ENCODE data around the gene PRPF40A.
A peak's percentile ranks its signal among the peaks of the same experiment; 100 is the strongest.
"Not testable (repeated sequence)": the region's sequence is repeated elsewhere in the genome, so short reads cannot be mapped to it uniquely, and the experiment has no call there.

Gene PRPF40A

DNA sequence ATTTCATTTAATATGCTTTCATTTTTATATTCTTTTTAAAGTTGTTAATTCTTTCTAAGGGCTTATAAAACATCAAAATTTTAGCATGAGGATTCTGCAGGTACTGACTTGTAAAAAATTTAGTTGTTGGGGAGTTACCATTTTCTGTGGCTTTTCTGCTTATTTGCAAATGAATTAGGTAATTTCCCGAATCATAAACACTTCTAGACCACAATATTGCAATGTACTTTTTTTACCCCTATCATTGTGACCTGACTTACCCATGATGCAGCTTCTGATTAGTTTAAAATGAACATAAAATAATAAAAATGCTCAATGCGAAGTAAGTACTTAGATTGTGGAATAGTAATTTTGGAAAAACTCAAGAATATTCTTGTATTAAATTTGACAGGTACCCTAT, 12.6 kb upstream of the PRPF40A start:
- TF ChIP-seq, protein P1, sequence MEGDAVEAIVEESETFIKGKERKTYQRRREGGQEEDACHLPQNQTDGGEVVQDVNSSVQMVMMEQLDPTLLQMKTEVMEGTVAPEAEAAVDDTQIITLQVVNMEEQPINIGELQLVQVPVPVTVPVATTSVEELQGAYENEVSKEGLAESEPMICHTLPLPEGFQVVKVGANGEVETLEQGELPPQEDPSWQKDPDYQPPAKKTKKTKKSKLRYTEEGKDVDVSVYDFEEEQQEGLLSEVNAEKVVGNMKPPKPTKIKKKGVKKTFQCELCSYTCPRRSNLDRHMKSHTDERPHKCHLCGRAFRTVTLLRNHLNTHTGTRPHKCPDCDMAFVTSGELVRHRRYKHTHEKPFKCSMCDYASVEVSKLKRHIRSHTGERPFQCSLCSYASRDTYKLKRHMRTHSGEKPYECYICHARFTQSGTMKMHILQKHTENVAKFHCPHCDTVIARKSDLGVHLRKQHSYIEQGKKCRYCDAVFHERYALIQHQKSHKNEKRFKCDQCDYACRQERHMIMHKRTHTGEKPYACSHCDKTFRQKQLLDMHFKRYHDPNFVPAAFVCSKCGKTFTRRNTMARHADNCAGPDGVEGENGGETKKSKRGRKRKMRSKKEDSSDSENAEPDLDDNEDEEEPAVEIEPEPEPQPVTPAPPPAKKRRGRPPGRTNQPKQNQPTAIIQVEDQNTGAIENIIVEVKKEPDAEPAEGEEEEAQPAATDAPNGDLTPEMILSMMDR (IDR thresholded peaks at IDR 0.05; ENCODE audit: extremely low read depth, insufficient read depth, missing control alignments), result no peak
- DNase-seq (ENCODE audit: low spot score), result peak; percentile 9
- in situ Hi-C loops (cut with MboI; ENCODE audit: low pct_unique_long_range_greater_than_20kb, low sequenced_read_pairs, unreplicated experiment), result no loop called here

DNA sequence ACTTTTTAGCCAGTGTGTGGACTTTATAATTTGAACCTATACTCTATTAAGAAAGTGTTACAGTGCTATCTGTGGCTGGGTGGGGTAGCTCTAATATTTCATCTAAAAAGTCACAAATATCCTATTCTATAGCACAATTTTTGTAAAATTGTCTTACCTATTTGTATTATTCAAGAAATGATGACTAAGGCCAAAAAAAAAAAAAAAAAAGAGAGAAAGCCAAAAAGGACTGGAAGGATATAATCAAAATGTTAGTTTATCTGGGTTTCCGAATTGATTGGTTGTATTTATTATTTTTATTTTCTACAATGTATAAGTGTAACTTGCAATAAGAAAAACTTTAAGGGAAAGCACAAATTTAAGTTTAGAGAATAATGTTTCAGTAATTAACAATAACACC, 6.7 kb upstream of the PRPF40A start:
- in situ Hi-C loops (cut with MboI; ENCODE audit: low pct_unique_long_range_greater_than_20kb, low sequenced_read_pairs, unreplicated experiment), result no loop called here
- TF ChIP-seq, protein P1 (IDR thresholded peaks at IDR 0.05; ENCODE audit: extremely low read depth, insufficient read depth, missing control alignments), result no peak
- no peak for DNase-seq (ENCODE audit: low spot score)

DNA sequence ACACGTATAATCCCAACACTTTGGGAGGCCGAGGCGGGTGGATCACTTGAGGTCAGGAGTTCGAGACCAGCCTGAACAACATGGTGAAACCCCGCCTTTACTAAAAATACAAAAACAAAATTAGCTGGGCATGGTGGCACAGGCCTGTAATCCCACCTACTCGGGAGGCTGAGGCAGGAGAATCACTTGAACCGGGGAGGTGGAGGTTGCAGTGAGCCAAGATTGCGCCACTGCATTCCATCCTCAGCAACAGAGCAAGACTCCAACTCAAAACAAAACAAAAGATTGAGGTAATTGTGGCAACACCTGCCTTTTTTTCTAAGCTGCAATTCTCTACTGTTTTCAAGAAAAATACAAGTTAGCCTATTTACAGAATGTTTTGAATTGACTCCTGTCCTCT, 5.4 kb upstream of the PRPF40A start:
- in situ Hi-C loops (cut with MboI; ENCODE audit: low pct_unique_long_range_greater_than_20kb, low sequenced_read_pairs, unreplicated experiment), result not testable (repeated sequence)

DNA sequence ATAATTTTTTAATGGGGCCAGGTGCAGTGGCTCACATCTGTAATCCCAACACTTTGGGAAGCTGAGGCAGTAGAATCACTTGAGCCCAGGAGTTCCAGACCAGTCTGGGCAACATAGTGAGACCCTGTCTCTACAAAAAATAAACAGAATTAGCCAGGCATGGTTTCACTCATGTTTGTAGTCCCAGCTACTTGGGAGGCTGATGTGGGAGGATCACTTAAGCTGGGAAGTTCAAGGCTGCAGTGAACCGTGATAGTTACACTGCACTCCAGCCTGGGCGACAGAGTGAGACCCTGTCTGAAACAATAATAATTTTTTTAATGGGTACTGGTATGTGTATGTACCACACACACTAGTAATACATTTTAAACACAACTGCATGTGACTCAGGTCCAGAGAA, 3.5 kb upstream of the PRPF40A start:
- TF ChIP-seq, protein P1 (IDR thresholded peaks at IDR 0.05; ENCODE audit: extremely low read depth, insufficient read depth, missing control alignments), result no peak
- in situ Hi-C loops (cut with MboI; ENCODE audit: low pct_unique_long_range_greater_than_20kb, low sequenced_read_pairs, unreplicated experiment), result no loop called here
- no peak for DNase-seq (ENCODE audit: low spot score)

More for the DNA sequence above, 5.4 kb upstream of the PRPF40A start:
- not testable (repeated sequence) for DNase-seq (ENCODE audit: low spot score)

DNA sequence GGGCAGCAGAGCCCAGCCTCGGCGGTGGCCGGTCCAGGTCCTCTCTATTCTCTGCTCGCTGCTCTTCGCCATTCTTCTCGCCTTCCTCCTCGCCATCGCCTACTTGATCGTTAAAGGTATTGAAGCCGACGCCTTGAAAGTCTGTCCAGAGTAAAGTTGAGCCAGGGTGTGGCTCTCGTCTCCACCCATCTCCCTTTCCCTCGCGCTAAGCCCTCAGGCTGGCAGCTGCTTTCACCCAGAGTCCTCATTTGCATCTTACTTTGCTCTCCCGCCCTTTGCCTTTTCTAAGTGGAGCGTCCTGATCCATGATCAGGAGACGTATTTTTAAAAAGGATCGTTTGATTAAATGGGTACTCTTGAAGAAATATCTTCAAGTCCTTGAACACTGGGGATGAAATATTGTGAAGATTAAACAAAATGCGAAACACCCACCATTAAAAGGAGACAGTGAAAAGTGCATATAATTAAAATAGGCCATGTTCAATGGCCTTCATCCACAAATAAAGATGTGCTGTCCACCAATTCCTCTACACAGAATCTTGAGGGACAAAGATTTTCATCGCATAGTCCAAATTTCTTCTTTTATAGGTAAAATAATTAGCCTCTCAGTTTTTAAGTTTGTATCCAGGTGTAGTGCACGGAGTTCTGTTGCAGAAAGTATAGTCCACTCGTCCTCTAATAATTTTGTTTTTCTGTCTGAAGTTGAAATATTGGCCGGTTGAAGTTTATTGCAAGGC, 1.8 kb upstream of the PRPF40A start:
- DNase-seq (ENCODE audit: low spot score), result peak; percentile 28
- in situ Hi-C loops (cut with MboI; ENCODE audit: low pct_unique_long_range_greater_than_20kb, low sequenced_read_pairs, unreplicated experiment), result no loop called here
- TF ChIP-seq, protein P1 (IDR thresholded peaks at IDR 0.05; ENCODE audit: extremely low read depth, insufficient read depth, missing control alignments), result no peak

DNA sequence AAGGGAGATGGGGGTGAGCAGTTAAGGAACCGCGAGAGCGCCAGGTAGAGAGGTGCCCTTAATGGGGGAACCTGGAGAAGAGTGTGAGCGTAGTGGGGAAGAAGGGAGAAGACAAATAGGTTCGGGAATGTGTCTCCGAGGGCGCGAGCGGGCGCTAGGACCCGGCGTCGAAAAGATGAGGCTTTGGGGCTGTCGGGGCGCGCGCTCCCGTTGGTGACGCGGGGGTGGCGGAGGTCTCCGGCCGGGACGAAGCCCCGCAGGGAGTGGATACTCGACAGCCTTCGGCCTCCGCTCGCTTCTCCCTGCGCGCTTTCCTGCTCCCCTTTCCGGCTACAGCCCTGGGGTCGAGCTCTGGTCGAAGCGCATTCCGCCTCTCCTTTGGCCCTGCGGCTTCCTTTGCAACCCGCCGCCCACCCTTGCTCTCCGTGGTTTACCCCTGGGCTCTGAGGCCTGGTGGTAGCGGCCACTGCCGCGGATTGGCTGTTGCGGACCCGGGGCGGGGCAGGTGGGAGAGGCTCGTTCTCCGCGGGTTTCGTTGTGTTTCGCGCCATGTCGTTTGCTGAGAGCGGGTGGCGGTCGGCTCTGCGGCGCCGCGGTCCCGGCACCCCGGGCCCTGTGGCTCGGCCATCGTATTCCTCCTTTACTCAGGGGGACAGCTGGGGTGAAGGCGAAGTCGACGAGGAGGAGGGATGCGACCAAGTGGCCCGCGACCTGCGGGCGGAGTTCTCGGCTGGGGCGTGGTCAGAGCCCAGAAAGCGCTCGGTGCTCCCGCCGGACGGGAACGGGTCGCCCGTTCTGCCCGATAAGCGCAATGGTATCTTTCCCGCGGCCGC, 1.0 kb upstream of the PRPF40A start, which contains the start of gene ARL6IP6:
TSS of gene ARL6IP6 (plus strand) at position 545 of the 833 bp plus-strand sequence. CDS start at position 550, 5 bp downstream.
- DNase-seq (ENCODE audit: low spot score), result peak; percentile 85
- in situ Hi-C loops (cut with MboI; ENCODE audit: low pct_unique_long_range_greater_than_20kb, low sequenced_read_pairs, unreplicated experiment), result no loop called here

More for the DNA sequence above, 1.0 kb upstream of the PRPF40A start, which contains the start of gene ARL6IP6:
- TF ChIP-seq, protein P1 (IDR thresholded peaks at IDR 0.05; ENCODE audit: extremely low read depth, insufficient read depth, missing control alignments), result no peak
